Ovary (tissue), 3 donors: ENCODE data around the gene CAPG.

Experiments
- EP300 ChIP-seq: sonication (generic); formaldehyde crosslinking; IDR thresholded peaks from one replicate; pipeline ENCODE4 v1.6.1; 2017; ENCODE audit warnings: antibody characterized with exemption
- POLR2A ChIP-seq: fragments of 450-650 bp; IDR thresholded peaks from one replicate; pipeline ENCODE4 v1.6.1; 2017; ENCODE audit warnings: antibody characterized with exemption, mild to moderate bottlenecking, moderate library complexity
- TF ChIP-seq, protein P1 (sequence below), 3 donors: fragments of 450-650 bp in 2 of 3; fragments of 200-600 bp in 1 of 3; IDR thresholded peaks; one replicate each; pipeline versions ENCODE4 v1.5.1 to v1.8.0; 2016 to 2022; ENCODE audit warnings: antibody characterized with exemption in 3 of 3, mild to moderate bottlenecking in 1 of 3
- donor health status: DM: no; HTN: no; CAD: no.

- TF ChIP-seq, protein P1, sequence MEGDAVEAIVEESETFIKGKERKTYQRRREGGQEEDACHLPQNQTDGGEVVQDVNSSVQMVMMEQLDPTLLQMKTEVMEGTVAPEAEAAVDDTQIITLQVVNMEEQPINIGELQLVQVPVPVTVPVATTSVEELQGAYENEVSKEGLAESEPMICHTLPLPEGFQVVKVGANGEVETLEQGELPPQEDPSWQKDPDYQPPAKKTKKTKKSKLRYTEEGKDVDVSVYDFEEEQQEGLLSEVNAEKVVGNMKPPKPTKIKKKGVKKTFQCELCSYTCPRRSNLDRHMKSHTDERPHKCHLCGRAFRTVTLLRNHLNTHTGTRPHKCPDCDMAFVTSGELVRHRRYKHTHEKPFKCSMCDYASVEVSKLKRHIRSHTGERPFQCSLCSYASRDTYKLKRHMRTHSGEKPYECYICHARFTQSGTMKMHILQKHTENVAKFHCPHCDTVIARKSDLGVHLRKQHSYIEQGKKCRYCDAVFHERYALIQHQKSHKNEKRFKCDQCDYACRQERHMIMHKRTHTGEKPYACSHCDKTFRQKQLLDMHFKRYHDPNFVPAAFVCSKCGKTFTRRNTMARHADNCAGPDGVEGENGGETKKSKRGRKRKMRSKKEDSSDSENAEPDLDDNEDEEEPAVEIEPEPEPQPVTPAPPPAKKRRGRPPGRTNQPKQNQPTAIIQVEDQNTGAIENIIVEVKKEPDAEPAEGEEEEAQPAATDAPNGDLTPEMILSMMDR (IDR thresholded peaks at IDR 0.05), result no peak
- TF ChIP-seq POLR2A (no peak), EP300 (no peak)
These were observed 28.2 kb upstream of the CAPG start for GRCh38 chr2:85438201-85439024.
